T47D (cell line): ENCODE results near the gene TMEM168.

Source experiments
- DNase-seq, 2 experiments: peaks; one replicate each; pipeline versions ENCODE4 v3.0.0 to v3.0.0-alpha.2; 2011 to 2012; ENCODE audit warnings: low read depth in 1 of 2, low spot score in 1 of 2
- JUND ChIP-seq: IDR thresholded peaks from 2 replicates; pipeline ENCODE4 v1.6.1; 2012; ENCODE audit warnings: low read depth
- in situ Hi-C: cut with HindIII; loops from 2 replicates; pipeline ENCODE4 v1.10.0; 2016; ENCODE audit warnings: low sequenced_read_pairs, low pct_unique_long_range_greater_than_20kb

TMEM168 gene

DNA sequence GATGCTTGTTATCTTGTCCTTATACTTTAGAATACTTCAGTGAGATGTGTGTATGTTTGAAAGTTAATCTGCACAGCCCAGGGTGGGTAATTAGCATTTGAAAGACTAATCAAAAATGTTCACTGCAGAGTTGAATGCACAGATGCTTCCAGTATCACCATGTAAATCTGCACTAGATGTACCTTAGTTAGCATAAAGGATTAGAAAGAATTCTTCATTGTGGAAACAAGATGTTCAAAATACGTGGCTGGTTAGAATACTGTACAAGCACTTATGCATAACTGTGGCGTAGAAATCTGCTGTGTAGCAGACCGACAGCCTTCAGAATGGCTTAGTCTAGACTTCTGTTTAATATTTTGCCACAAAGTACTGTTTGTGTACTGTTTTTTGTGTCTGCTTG, 2.2 kb upstream of the TMEM168 start:
- in situ Hi-C loops, result no loop called here
- DNase-seq, result no peak
- no peak for TF ChIP-seq JUND

DNA sequence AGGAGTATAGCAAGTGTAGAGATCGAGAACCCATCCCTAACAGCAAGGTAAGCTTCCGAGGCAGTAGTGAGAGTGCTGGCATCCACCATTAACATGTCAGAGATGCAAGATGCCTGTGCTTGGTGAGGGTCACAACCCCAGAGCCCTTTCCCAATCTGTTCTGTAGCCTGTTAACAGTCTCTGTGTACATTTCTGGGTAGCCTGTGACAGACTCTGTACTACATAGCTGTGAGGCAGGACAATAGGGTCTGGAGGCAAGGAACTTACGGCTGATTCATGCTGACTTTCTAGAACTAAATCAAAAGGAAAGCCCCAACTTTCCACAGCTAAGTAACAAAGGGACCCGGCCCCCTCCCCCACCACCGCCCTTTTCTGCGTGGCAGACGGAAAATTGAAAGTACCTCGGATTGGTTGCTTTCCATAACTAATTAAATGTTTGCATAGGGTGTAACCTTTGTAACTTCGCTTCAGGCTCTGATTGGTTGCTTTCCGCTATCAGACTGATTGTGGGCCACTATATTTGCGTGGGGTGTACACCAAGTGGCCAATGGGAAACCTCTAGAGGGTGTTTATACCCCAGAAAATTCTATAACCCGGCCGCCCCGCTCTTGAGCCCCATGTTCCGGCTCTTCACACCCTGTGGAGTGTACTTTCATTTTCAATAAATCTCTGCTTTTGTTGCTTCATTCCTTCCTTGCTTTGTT, 1.4 kb upstream of the TMEM168 start:
- no peak for DNase-seq
- in situ Hi-C loops, result no loop called here
- no peak for TF ChIP-seq JUND

DNA sequence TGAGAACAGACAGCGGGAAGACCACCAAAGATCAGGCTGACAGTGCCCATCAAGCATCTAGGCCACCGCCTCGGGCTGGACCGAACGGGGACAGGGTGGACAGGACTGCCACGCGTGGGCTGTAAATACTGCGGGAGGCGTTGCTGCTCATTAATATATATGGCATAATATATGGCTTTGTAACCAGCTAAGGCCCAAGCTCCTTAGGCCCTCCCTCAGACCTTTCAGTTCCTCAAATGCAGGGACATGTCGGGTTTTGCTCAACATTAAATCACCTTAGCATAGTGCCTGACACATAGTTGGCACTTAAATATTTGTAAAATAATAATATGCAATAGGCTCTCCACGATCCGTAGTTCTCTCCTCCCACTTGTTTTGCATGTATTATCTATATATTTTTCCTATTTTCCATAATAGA, 402 bp upstream of the TMEM168 start:
- in situ Hi-C loops, result no loop called here
- TF ChIP-seq JUND, result no peak
- no peak for DNase-seq

DNA sequence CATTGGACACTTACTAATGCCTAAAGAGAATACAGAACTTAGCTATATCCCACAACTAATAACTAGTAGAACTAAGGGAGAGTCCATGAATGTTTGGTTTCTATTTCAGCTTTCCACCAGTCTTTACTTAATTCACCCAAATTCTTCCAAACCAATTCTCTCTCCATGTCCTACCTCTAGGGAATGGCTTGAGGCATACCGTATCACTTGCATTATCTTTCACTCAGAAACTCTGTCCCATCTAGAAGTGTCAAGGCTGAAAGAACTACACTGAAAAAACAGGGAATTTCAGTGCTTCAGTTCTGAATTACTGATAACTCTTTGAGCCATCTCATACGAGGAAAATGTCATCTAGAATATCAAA, 758 bp downstream of the TMEM168 start:
- in situ Hi-C loops, result no loop called here
- no peak for DNase-seq
- TF ChIP-seq JUND, result no peak

DNA sequence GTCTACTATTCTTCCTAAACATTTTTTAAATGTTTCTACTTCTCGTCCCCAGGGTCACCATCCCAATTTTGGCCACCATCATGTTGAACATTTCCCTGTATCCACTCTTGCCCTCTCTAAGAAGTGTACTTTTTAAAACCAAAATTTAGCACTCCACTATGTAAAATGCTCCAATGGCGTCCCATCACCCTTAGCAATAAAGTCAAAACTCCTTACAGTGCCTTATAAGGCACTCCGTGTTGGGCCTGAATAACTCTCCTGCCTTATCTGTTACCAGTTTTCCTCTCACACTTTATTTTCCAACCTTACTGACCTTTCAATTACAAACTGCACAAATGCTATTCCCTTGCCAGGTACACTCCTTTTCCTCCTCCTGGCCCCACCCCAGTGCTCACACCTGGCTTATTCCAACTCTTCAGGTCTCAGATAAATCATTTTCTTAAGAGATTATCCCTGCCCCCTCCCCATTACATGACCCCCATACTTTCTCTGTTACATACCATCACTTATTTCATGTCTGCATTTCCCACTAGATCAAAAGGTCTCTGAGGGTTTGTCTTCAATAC, 1.3 kb downstream of the TMEM168 start:
- no peak for TF ChIP-seq JUND
- no peak for DNase-seq
- in situ Hi-C loops, result no loop called here

DNA sequence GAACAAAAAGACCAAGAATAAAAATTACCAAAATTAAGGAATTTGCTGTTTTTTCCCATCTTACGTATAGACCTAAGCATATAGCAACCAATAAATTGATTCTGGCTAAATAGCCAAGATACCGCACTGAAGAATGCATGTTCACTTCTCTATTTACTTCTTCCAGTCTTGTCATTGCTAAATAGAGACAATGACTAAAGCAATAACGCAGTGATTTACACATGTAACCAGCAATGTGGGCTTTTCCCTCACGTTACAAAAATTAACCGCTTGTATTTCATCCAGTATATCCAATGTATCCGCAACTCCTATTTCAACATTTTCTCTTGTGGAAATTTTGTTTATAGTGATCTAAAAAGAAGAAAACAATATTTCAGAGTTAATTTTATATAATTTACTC, 5.6 kb downstream of the TMEM168 start:
- in situ Hi-C loops, result no loop called here
- no peak for DNase-seq
- no peak for TF ChIP-seq JUND

DNA sequence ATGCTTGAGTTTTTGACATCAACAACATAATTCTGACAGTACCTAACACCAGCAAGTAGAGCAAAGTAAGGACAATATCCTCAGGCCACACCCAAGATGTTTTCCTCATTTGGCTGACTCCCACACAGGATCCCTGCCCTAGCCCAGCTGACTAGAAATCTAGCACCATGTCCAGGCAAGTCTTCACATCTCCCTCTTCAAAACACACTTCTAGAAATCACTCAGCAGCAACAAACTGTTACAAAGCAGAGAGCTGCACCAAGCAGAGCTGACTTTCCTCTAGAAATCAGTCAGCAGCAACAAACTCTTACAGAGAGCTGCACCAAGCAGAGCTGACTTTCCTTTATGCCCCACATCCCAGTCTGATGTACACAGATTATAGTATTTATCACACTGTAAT, 7.7 kb downstream of the TMEM168 start:
- in situ Hi-C loops, result no loop called here
- no peak for TF ChIP-seq JUND

DNA sequence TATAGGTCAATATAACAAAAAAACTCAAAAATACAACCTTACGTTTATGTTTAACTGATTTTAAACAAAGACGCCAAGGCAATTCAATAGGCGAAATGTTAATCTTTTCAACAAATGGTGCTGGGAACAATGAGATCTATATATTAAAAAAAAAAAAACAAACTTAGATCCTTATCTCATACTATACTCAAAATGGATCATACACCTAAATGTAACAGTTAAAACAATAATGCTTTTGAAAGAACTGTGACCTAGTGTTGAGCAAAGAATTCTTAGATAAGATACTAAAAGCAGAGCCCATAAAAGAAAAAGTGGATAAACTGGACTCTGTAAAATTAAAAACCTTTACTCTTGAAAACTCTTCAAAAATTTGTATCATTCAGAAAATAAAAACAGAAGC, 8.6 kb downstream of the TMEM168 start:
- no peak for DNase-seq
- TF ChIP-seq JUND, result no peak
- in situ Hi-C loops, result no loop called here

More for the DNA sequence above, 7.7 kb downstream of the TMEM168 start:
- DNase-seq, result no peak

DNA sequence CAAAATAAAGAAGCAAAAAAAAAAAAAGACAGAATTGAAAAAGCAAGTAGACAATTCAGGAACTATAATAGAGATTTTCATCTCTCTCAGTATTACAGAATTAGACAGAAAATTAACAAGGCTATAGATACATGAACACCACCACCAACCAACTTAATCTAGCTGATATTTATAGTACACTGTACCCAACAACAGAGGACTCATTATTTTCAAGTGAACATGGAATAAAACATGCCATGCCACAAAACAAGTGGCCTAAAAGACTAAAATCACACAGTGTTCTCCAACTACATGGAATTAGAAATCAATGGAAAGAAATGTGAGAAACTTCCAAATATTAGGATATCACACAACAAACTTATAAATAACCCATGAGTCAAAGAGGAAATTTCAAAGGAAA, 9.1 kb downstream of the TMEM168 start:
- TF ChIP-seq JUND, result no peak
- no peak for DNase-seq
- in situ Hi-C loops, result no loop called here

DNA sequence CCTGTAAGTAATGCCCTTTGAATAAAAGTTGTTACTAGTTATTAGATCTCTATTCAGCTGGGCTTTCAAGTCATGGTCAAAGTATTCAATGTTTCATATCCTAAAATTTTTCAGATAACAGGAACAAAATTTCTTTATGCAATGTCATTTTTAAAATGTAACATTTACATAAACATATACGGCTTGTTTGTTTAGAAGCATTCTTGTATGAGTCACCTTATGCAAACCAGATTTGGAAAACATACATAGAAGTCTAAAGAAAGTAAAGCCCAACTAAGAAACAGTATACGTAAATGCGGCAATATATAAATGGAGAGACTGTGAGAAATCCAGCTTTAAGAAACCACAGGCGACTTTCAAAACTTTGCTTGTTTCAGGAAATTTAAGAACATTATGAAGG, 10.5 kb downstream of the TMEM168 start:
- in situ Hi-C loops, result no loop called here

DNA sequence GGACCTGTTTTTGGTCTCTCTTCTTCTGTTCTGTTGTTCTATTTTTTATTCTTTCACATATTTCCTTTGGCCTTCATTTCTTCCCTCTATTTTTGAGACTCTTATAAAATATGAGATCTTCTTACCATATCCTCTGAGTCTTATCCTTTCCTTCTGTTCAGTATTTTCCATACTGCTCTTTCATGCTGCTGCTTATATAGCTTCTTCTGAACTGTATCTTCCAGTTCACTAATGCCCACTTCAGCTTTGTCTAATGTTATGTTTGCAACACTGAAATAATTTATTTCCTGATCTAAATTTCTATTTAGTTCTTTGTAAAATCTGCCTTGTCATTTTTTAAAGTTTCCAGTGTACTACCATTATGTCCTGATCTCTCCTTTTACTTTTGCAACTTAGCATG, 12.8 kb downstream of the TMEM168 start:
- no peak for DNase-seq
- in situ Hi-C loops, result no loop called here
- no peak for TF ChIP-seq JUND

More for the DNA sequence above, 10.5 kb downstream of the TMEM168 start:
- DNase-seq, result no peak
- no peak for TF ChIP-seq JUND

DNA sequence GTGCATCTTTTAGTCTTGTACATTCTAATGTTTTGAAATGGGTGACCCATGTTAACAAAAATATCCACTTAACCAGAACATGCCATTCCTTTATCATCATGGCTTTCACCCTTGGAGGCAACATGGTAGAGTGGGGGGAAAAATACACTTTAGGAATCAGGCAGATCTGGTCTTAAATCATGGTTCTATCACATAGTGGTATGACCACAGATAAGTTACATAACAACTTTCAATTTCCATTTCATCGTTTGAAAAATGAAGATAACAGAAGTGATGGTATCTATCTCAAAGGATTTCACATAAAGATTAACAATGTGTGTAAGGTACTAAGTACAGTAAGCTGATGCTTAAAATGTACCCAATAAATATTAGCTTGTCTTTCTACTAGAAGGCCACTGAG, 19.0 kb downstream of the TMEM168 start:
- no peak for TF ChIP-seq JUND
- in situ Hi-C loops, result no loop called here
- no peak for DNase-seq

DNA sequence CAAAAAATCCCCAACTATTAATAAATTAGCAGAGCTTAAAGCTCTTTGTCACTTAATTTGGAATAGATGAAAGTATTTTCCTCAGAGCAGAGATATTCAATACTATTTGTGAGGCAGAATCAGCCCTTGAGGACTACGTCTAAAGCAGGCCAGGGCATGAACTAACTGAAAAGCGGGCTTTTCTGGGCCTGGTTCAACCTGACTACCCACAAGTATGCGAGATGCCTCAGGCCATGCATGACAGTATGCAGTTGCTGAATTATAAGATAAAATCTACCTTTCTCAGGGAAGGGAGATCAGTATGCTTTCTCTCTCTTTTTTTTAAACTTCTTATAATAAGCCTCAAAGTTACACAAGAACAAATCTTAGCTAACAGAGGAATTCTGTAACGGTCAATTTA, 20.1 kb downstream of the TMEM168 start:
- 0 out of 2 replicates have a peak, but pooled peaks have one; percentile 38 for TF ChIP-seq JUND
- DNase-seq, result peak; percentile 12 to 94
- in situ Hi-C loops, result no loop called here

DNA sequence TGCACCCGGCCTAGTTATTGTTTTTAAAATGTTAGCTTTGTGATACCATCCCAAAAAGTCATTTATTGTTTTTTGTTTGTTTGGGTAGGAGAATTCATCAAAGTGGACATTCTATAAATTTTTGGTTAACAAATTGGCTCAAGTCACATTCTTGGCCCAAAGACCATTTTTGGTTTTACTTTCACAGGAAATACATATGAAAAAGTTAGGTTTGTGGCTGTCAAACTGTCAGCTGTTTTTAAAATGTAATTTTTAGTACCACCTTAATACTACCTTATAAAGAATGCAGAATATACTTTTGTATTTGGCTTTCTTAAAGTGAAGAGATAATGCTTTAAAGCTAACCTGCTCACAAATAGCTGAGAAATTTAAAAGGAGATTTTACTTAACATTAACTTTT, 25.1 kb downstream of the TMEM168 start:
- no peak for TF ChIP-seq JUND
- in situ Hi-C loops, result no loop called here
- DNase-seq, result no peak
